Loucy (cell line): ENCODE measurements around the gene ALX3.

Experiments used
- CTCF ChIP-seq: fragments of 200-600 bp; sonication (generic); conservative IDR thresholded peaks from 2 replicates; pipeline ENCODE4 v1.5.1; 2014; ENCODE audit warnings: mild to moderate bottlenecking, antibody characterized with exemption, low read length
- EZH2phosphoT487 ChIP-seq: fragments of 200-600 bp; IDR thresholded peaks from 2 replicates; pipeline ENCODE4 v1.6.1; 2018; ENCODE audit warnings: antibody characterized with exemption, mild to moderate bottlenecking, moderate library complexity, borderline replicate concordance

GRCh38 chr1:110112143-110112542, 41.7 kb upstream of the ALX3 start, which contains the start of gene UBL4B:
- TF ChIP-seq CTCF (no peak), EZH2phosphoT487 (no peak)
